Esophagus (tissue), 2 donors: ENCODE results near the gene CTDSPL2. TPM values are rescaled to one million over a fixed set of nuclear protein-coding genes. Genes with fewer than 3 reads are reported as not detected.
"Not testable (repeated sequence)": the region's sequence is repeated elsewhere in the genome, so short reads cannot be mapped to it uniquely, and the experiment has no call there.

ENCODE experiments used
- H3K27ac ChIP-seq, 2 donors: one replicate each; pipeline ENCODE4 v1.5.1; 2013; ENCODE audit warnings: low read depth in 2 of 2, mild to moderate bottlenecking in 2 of 2, inconsistent platforms in 1 of 2, low read length in 1 of 2, moderate library complexity in 1 of 2
- H3K27me3 ChIP-seq, 2 donors: one replicate each; pipeline ENCODE4 v1.6.1; 2013; ENCODE audit warnings: low read length in 2 of 2, control low read depth in 1 of 2, mild to moderate bottlenecking in 1 of 2; ENCODE audit not compliant: insufficient read depth in 2 of 2, control insufficient read depth in 1 of 2
- H3K36me3 ChIP-seq, 2 donors: one replicate each; pipeline ENCODE4 v1.6.1; 2013; ENCODE audit warnings: low read length in 1 of 2; ENCODE audit not compliant: control insufficient read depth in 2 of 2, insufficient read depth in 2 of 2
- H3K4me1 ChIP-seq, 2 donors: one replicate each; pipeline ENCODE4 v1.6.1; 2013; ENCODE audit warnings: low read length in 1 of 2; ENCODE audit not compliant: control insufficient read depth in 2 of 2, insufficient read depth in 2 of 2
- H3K4me3 ChIP-seq, 2 donors: one replicate each; pipeline ENCODE4 v1.5.1; 2013; ENCODE audit warnings: low read length in 2 of 2, mild to moderate bottlenecking in 2 of 2, low read depth in 1 of 2, moderate library complexity in 1 of 2
- H3K9me3 ChIP-seq, 2 donors: one replicate each; pipeline ENCODE4 v1.6.1; 2013; ENCODE audit warnings: mild to moderate bottlenecking in 2 of 2, low read depth in 1 of 2, low read length in 1 of 2, moderate library complexity in 1 of 2; ENCODE audit not compliant: control insufficient read depth in 2 of 2, insufficient read depth in 1 of 2
- WGBS, 2 donors: extraction: QIAGEN DNeasy Blood & Tissue Kit; methylation state at CpG; one replicate each; pipeline ENCODE4 v1.1.7; 2013; 5-methylcytosine and 5-hydroxymethylcytosine counted together
- polyA plus RNA-seq, 2 donors: library from polyadenylated mRNA; stranded (reverse); fragments of 200-250 nt; gene quantifications; one replicate each; pipeline ENCODE4 v1.2.3, GENCODE V29; 2013
- donor health status: healthy with polysubstance abuse.
- donor health status: Bipolar disorder and iron deficiency.

Gene CTDSPL2
- polyA plus RNA-seq, 2 donors, result 3.5 to 4.4 TPM

DNA sequence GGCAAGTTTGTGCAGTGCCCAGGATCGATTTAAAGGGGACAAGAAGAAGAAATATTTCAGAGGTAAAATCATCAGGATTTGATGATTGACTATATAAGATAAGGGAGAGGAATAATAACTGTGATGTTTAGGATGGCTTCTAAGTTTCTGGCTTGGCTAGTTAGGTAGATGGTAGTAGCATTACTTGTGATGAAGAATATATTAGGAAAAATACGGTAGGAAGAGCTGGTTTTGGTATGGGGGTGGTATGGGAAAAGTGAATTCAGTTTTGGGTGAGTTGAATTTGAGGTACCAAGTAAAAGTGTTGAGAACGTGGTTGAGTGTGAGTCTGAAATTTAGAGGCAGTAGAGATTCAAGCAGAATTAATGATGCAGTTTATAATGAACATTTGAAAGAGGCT is 11.0 kb downstream of the CTDSPL2 start:
- WGBS, 2 donors, result 83% methylated on average over 3 of the region's 3 CpGs
- Histone ChIP-seq H3K36me3 (no peaks in the 10 kb centered on the region), H3K9me3 (no peaks in the 10 kb centered on the region), H3K27me3 (no peaks in the 10 kb centered on the region), H3K4me1 (no peaks in the 10 kb centered on the region), H3K27ac (no peak overlapping the region), H3K4me3 (no peak overlapping the region)

DNA sequence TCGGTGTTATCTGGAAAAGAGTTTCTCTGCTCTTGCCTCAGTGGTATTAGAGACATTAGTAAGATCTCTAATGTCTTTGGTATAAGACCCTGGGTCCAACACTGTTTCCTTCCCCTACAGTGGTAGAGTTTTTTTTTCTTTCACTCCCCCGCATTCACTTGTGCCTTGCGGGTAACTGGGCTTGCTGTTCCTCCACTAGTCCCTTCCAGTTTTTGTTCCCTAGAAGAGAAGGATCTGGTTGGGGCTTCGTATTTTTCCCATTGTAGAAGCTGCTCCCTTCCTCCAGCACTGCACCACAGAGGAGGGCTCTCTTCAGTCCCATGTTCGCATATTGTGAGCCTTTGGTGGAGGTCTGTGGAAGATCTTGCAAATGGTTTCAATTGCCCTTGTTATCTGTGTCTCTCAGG is 13.7 kb downstream of the CTDSPL2 start:
- Histone ChIP-seq H3K27me3 (no peaks in the 10 kb centered on the region), H3K4me3 (no peak overlapping the region), H3K36me3 (no peaks in the 10 kb centered on the region), H3K9me3 (no peaks in the 10 kb centered on the region), H3K27ac (no peak overlapping the region), H3K4me1 (no peaks in the 10 kb centered on the region)
- WGBS, 2 donors, result 83 to 87% methylated on average over 5 of the region's 5 CpGs

DNA sequence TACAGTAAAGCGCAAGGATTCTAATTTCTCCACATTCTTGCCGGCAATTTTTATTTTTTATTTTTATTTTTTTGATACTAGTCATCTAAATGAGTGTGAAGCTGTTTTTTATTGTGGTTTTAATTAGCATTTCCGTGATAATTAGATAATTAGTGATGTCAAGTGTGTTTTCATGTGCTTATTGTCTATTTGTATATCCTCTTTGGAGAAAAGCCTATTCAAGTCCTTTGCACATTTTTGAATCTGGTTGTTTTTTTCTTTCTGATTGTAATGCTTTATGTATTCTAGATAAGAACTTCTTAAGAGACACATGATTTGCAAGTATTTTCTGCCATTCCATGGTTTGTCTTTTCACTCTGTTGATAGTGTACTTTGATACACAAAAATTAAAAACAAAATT is 16.1 kb downstream of the CTDSPL2 start:
- no peaks in the 10 kb centered on the region for H3K27me3 ChIP-seq
- H3K36me3 ChIP-seq, result peaks cover 0 to 5% of the 10 kb centered on the region in 2 donors
- H3K9me3 ChIP-seq, result no peaks in the 10 kb centered on the region
- no peak overlapping the region for H3K27ac ChIP-seq
- WGBS, 2 donors, result 96 to 100% methylated on average over 3 of the region's 3 CpGs
- no peak overlapping the region for H3K4me3 ChIP-seq
- H3K4me1 ChIP-seq, result no peaks in the 10 kb centered on the region

DNA sequence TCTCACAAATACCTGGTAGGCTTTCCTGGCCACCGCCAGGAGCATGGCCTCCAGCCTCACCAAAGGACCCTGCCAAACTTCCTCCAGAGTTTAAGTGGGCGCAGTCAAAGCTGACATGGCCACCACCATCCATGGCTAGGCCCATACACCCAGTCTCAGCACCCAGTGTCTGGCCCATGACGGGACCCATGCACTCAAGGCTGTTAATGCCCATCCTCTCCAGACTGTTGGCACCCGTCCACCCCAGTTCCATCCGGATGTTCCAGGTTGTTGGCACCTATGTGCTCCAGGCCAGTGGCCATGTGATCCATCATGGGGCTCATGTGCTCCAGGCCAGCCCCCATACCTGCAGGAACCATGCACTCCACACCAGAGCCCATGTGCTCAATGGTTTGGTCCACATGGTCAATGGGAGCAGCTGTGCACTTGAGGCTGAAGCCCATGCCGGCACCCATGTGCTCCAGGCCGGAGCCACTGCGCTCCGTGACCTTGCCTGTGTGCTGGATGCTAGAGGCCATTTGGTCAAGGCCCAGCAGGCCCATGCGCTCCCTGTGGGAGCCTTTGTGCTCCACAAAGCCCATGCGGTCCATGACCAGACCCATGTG is 20.4 kb downstream of the CTDSPL2 start:
- no peaks in the 10 kb centered on the region for H3K27me3 ChIP-seq
- 95 to 96% methylated on average over 11 of the region's 11 CpGs for WGBS, 2 donors
- no peaks in the 10 kb centered on the region for H3K9me3 ChIP-seq
- H3K4me3 ChIP-seq, result no peak overlapping the region
- H3K36me3 ChIP-seq, result peaks cover 0 to 5% of the 10 kb centered on the region in 2 donors
- no peaks in the 10 kb centered on the region for H3K4me1 ChIP-seq
- H3K27ac ChIP-seq, result no peak overlapping the region

DNA sequence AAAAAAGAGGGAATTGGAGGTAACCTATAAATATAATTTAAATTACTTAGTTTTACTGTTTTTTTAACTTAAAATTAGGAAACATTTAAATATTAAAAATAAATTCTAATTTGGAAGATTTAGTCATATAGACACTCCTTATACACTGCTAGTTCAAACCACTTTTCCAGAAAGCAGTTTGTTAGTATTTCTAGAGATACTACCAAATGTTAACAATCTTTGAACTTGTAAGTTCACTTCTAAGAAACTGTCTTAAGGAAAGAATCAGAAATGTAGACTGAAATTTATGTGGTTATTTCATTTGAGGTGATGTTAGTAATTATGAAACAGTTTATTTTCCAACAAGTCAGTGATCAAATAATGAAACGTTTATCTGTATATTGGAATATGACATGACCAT is 22.7 kb downstream of the CTDSPL2 start:
- WGBS, 2 donors, result 50 to 54% methylated on average over 1 of the region's 1 CpG
- H3K4me1 ChIP-seq, result no peaks in the 10 kb centered on the region
- no peak overlapping the region for H3K4me3 ChIP-seq
- peaks cover 0 to 5% of the 10 kb centered on the region in 2 donors for H3K36me3 ChIP-seq
- no peaks in the 10 kb centered on the region for H3K27me3 ChIP-seq
- H3K27ac ChIP-seq, result no peak overlapping the region
- no peaks in the 10 kb centered on the region for H3K9me3 ChIP-seq

DNA sequence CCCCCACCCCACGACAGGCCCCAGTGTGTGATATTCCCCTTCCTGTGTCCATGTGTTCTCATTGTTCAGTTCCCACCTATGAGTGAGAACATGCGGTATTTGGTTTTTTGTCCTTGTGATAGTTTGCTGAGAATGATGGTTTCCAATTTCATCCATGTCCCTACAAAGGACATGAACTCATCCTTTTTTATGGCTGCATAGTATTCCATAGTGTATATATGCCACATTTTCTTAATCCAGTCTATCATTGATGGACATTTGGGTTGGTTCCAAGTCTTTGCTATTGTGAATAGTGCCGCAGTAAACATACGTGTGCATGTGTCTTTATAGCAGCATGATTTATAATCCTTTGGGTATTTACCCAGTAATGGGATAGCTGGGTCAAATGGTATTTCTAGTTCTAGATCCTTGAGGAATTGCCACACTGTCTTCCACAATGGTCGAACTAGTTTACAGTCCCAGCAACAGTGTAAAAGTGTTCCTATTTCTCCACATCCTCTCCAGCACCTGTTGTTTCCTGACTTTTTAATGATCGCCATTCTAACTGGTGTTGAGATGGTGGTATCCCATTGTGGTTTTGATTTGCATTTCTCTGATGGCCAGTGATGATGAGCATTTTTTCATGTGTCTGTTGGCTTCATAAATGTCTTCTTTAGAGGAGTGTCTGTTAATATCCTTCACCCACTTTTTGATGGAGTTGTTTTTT is 26.3 kb downstream of the CTDSPL2 start:
- 91 to 97% methylated on average over 5 to 6 of the region's 6 CpGs for WGBS, 2 donors
- not testable (repeated sequence) for H3K27ac ChIP-seq, H3K36me3 ChIP-seq, H3K4me1 ChIP-seq, H3K27me3 ChIP-seq, H3K4me3 ChIP-seq, H3K9me3 ChIP-seq

DNA sequence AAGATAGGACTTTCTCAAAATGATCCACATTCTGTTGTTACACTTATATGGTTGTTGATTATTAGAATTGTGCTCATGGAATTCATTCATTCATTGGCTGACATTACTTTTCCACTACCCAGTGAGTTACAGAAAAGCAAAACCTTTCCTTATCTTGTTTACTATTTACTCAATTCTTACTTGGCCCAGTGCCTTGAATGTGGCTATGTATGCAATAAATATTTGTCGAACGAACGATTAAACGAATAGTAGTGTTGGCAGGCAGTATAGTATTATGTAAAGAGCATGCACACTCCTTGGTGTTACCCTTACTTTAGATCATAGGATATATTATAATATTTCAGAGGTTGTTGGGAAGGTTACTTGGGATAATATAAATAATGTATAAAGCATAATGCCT is 31.0 kb downstream of the CTDSPL2 start:
- no peaks in the 10 kb centered on the region for H3K4me1 ChIP-seq
- WGBS, 2 donors, result 46 to 51% methylated on average over 4 of the region's 4 CpGs
- no peaks in the 10 kb centered on the region for H3K36me3 ChIP-seq
- H3K27me3 ChIP-seq, result no peaks in the 10 kb centered on the region
- H3K27ac ChIP-seq, result no peak overlapping the region
- no peaks in the 10 kb centered on the region for H3K9me3 ChIP-seq
- H3K4me3 ChIP-seq, result no peak overlapping the region

DNA sequence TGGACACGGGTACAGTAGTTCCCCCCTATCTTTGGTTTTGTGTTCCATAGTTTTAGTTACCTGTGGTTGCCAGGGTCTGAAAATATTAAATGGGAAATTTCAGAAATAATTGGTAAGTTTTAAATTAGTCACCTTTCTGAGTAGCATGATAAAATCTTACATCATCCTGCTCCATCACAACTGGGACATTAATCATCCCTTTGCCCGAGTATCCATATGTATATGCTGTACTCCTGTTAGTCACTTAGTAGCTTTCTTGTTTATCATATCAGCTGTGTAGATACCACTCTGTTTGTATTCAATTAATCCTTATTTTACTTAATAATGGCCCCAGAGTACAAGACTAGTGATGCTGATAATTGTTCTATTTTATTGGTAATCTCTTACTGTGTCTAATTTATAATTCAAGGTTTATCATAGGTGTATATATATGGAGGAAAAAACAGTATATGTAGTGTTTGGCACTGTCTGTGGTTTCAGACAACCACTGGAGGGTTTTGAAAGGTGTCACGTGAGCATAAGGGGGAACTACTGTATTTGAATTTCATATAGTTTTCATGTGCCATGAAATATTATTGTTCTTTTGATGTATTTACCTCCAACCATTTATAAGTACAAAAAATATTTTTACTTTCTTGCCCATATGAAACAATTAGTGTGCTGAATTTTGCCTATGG is 41.4 kb downstream of the CTDSPL2 start:
- Histone ChIP-seq H3K4me1 (no peaks in the 10 kb centered on the region), H3K36me3 (no peaks in the 10 kb centered on the region), H3K27ac (no peak overlapping the region), H3K27me3 (no peaks in the 10 kb centered on the region), H3K4me3 (no peak overlapping the region), H3K9me3 (no peaks in the 10 kb centered on the region)
- WGBS, 2 donors, result 60 to 64% methylated on average over 3 of the region's 3 CpGs

DNA sequence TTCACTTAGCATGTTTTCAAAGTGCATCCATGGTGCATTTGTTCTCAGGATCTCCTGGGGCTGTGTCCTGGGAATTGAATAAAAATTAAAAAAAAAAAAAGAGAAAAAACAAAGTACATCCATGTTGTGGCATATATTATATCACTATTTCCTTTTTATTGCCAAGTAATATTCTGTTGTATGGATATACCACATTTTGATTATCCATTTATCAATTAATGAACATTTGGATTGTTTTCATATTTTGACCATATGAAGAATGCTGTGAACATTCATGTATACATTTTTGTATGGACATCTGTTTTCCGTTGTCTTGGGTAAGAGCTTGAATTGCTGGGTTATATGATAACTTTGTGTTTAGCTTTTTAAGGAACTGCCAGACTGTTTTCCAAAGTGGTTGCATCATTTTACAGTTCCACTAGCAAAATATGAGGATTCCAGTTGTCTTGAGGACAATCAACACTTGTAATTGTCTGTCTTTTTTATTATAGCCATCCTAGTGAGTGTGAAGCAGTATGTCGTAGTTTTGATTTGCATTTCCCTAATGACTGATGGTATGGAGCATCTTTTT is 44.5 kb downstream of the CTDSPL2 start:
- H3K4me1 ChIP-seq, result no peaks in the 10 kb centered on the region
- H3K27me3 ChIP-seq, result no peaks in the 10 kb centered on the region
- no peaks in the 10 kb centered on the region for H3K36me3 ChIP-seq
- H3K27ac ChIP-seq, result no peak overlapping the region
- H3K9me3 ChIP-seq, result no peaks in the 10 kb centered on the region
- no peak overlapping the region for H3K4me3 ChIP-seq
- WGBS, 2 donors, result 96 to 97% methylated on average over 2 of the region's 2 CpGs
